GM19438 (cell line): ENCODE measurements around the gene KIAA2012.

Source experiments
- ATAC-seq: cut with Tn5 transposase; IDR thresholded peaks from one replicate; pipeline ENCODE4 v1.9.1; 2021; ENCODE audit warnings: low read depth; ENCODE audit not compliant: unreplicated experiment

KIAA2012 gene

DNA sequence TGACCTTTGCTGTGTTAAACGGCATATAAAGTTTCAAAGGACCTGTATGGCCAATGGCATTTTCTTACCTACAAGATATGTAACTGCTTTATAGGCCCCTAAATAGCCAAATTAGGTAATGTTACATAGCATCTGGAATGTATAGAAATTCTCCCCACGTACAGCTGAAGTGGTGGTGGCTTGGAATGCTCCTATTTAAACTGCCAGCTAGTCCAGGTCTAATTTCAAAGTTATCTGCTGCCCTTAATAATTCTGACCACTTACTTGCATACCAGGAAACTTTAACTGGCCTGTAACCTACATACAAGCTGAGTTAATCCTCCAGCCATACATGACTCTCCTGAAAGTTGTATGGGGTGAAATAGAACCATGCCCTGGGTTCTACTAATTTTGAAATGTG is 1.3 kb downstream of the KIAA2012 start:
- ATAC-seq, result no peak

DNA sequence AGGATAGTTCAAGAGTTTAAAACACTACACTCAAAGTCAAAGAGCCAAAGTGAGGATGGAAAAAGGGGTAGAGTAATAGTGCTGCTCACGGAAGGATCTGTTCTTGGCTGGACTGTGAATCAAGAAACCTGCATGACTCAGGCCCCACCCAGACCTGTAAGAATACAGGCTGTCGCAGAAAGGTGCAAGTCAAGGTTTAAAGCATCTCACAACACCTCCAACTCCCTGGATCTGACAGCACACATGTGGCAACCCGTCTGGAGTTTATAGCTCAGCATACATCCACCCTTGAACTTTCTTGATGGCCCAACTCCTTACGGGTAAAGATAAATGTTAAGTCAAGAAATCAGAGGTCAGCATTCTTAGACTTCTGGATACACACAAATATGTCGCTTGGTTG is 6.3 kb downstream of the KIAA2012 start:
- ATAC-seq, result no peak

DNA sequence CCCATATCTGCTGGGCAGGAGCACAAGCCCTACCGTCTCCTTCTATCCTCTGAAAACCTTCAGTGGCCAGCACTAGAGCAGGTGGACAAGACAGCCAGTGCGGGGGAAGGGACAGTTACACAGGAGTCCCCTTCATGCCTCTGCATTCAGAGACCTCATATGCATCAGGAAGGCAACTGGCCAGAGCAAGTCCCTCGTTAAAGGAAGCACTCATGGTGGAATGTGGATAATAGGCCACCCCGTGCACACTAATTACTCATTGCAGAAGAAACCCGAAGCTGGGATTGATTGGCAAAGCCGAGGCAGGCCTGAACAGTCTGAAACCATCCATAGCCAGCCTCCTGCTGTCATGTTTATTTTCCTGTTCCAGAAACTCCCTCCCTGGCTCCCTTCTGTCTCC is 11.2 kb downstream of the KIAA2012 start:
- ATAC-seq, result no peak

DNA sequence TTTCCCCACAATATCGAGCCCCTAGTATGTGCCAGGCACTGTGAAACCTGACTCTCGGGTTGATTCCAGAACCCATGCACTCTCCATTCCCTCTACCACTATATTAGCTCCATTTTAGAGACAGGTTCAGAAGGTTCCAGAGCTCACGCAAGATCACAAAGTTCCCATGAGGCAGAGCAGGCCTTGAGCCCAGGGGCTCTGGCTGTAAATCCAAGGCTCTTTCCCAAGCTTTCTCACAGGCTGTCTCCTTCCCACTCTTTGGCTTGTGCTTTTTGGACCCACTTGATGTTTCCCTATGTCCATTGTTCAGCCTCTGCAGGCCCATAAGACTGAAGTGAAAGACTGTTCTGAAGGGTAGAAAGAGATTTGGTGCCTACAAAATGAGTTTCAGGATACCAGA is 15.7 kb downstream of the KIAA2012 start:
- no peak for ATAC-seq

DNA sequence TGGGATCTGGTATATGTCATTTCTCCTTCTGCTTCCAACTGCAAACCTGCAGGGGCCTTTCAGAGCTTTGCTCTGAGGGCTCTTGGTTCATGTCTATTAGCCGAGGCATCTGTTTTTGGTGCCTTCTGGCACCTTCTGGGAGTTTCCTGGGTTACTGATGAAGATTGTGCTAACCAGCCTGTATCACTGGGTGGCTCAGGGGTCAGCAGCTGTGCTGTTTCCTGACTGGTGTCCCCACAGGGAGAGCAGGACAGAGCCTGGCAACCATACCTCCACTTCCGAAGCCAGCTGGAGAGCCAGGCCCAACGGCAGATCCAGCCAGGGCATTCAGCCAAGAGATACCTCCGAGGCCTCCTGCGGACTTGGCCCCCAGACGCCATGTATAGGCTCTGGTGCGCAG is 17.5 kb downstream of the KIAA2012 start:
- ATAC-seq, result no peak

DNA sequence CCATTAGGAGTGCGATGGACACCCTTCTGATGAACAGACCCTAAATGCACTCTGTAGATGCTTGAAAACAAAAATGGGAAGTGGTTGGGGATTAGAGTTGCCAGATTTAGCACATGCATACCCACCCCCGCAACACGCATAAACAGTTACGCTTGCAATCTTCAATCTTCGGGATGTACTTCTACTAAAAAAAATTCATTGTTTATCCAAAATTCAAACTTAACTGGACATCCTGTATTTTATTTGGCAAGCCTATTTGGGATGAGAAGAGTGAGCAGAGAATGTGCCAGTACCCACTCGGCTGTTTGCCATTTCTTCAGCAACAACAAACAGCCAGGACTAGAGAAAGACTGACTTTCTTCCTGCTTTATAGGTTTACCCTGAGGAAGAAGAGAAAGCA is 18.4 kb downstream of the KIAA2012 start:
- ATAC-seq, result no peak

DNA sequence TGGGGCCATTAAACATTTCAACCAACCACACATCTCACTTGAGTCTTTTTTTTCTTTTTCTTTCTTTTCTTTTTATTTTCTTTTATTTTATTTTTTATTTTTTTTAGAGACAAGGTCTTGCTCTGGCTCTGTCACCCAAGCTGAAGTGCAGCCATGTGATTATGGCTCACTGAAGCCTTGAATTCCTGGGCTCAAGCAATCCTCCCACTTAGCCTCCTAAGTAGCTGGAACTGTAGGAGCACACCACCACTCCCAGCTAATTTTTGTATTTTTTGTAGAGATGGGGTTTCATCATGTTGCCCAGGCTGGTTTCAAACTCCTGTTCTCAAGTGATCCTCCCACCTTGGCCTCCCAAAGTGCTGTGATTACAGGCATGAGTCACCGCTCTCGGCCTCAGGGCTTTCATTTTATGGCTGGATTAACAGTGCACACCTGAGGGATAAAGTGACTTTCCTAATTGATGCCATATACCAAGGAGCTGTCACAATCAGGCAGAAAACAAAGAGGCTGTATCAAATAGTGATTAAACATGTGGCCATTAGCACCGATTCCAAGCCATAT is 21.5 kb downstream of the KIAA2012 start:
- no peak for ATAC-seq

DNA sequence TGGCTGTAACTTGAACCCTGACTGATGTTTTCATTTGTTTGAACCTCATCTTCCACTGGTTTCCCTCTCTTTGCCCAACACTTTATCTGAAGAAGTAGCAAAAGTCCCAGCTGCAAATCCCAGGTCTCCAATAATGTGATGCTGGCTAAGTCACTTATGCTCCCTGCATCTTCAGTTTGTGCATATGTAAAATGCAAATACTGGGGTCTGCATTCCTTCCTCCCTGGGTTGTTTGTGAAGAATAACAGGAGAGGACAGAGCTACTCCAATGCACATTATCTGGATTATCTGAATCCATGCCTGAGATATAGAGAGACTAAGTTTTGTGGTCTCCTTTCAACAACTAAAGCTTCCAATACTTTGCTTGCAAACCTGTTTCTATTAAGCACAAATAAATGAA is 22.2 kb downstream of the KIAA2012 start:
- ATAC-seq, result no peak

DNA sequence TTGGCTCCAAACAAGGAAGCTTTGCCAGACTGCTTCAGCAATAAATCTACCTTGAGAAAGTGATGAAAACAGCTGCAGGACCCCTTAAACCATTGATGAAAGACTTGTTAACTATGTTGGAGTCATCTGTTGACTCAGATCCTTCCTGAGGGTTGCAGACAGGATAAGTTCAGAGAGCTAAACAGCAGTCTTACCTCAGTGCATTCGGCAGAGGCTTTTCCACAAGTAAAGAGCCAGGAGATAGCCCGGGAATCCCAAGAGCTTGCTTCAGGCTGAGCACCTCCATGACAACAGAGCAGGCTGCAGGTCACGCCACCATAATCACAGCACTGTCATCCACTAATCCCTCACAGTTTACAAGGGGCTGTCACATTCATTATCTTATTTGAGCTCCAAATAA is 23.7 kb downstream of the KIAA2012 start:
- no peak for ATAC-seq

DNA sequence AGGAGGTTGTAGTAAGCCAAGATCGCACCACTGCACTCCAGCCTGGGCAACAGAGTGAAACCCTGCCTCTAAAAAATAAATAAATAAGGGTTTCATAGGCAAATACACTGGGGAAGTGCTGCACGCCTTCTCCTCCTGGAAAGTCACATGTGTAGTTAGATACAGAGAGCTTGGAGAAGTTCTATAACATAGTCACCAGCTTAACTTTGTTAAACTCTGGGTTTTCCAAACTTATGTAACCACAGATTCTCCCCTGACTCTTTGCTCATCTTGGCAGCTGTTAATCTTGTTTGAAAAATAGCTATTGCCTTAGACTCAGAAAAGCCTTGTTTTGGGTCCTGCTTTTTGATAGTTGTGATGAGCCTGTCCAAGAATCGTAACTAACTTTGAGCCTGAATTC is 25.2 kb downstream of the KIAA2012 start:
- no peak for ATAC-seq

DNA sequence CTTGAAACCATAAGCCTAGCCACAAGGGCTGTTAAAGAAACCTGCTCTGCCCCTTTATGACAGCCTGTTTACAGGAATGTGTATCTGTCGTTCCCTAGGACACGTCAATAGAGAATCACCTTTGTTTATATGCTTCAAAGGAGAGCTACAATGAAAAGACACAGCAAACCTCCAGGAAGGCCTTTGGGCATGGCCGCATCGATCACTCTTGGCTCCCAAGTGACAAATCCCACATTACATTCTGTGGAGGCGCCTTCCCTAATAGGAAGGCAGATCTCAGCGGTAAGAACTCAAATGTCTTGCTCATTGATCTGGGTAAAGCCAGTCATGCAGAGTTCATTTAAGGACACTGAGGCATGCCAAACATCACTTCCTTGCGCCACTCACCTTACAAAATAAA is 26.5 kb downstream of the KIAA2012 start:
- ATAC-seq, result no peak

DNA sequence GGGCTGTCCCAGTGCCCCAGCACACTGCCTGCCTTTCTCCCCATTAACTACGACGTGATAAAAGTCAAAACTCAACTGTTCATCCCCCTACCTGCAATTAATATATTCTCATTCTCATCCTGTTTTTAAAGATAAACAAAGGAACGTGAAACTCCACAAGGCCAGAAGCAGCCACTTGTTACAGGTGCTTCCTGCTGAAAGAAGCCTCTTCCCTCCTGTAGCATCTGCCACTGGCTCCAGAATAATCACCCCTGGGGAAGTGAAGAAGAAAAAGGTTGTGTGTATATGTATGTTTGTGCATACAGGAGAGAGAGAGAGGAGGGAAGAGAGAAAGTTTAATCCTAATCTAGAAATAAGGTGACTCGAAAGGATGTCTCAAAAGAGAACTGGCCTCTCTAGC is 27.1 kb downstream of the KIAA2012 start:
- ATAC-seq, result no peak

DNA sequence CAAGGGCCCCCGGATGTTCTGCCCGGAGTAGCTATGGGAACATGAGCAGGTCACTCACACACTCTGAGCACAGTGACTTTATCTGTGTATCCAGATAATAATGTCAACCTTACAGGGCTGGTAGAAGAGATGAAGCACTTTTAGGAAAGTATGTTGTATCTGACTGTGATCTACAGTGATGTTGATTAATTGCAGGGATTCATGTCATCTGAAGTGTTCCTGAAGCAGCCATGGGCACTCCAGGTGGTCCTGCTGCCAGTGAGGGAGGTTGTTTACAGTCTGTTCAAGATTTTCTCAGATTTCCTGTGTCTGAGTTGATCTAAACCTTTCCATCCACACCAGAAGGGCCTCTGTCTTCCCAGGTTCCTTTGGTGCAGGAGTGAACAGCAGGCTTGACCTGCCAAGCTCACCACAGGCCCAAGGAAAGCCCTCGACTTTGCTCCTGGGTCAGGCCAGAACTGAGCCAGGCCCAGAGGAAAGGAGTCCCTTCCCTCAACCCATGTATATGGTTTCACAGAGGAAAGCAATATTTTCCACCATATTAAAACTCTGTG is 28.0 kb downstream of the KIAA2012 start:
- ATAC-seq, result no peak

DNA sequence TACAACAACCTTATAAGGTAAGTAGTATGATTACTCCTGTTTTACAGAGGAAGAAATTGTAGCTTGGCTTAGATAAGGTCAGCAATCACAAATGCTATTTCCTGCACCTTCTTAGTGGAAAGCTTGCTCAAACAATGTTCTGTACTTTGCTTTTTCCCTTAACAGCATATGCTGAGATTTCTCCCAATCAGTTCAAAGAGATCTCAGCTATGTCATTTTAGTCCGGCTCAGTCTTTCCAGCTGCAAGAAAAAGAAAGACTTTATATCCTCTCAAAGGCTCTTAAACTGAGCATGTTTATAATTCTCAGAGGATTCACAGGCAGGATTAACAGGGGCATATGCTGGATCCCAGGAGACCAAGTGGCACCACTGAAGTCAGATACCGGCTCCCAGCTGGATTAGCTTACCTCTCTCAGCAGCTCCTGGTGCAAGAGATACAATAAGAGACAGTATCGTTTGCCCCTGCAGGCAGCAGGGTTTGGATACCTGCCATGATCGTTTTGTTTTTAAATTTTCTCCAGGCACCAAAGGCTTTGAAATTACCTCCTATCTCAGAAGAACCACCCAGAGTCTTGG is 29.5 kb downstream of the KIAA2012 start:
- no peak for ATAC-seq

DNA sequence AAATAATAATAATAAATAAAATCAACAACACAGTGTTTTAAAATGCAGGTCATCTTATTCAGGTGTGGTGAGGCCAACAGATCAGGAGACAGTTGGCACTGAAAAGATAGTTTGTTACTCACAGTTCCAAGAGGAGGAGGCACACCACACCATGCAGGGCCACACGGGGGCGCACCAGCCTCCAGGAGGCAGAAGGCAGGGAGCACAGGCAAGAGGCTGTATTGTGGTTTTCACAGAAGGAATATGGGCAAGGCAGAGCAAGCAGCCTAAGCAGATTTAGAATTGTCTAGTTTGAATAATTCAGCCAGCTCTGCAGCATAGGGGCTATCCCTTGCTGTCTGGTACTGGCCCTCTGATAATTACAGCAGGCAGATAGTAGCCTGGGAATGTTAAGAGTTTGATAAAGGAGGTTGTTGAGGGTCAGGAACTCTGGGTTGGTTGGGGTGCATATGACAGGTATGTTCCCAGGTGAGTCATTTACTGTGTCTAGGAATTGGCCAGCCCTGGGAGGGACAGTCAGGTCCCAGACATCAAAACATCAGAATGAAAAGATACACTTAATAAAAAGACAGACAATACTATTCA is 31.3 kb downstream of the KIAA2012 start:
- no peak for ATAC-seq

DNA sequence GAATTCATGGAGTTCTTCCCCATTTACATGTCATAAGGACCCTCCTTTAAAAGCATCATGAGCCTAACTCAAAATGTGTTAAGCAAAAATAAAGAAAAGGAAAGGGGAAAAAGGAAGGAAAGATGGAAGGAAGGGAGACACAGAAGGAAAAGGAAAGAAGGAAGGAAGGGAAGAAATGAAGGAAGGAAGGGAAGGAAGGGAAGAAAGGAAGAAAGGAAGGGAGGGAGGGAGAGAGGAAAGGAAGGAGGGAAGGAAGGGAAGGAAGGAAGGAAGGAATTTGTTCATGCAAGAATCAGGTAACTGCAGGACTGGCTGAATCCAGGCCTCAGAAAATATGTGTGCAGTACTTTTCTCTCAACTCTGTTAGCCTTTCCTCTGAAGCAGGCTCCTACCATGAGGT is 32.0 kb downstream of the KIAA2012 start:
- ATAC-seq, result no peak

DNA sequence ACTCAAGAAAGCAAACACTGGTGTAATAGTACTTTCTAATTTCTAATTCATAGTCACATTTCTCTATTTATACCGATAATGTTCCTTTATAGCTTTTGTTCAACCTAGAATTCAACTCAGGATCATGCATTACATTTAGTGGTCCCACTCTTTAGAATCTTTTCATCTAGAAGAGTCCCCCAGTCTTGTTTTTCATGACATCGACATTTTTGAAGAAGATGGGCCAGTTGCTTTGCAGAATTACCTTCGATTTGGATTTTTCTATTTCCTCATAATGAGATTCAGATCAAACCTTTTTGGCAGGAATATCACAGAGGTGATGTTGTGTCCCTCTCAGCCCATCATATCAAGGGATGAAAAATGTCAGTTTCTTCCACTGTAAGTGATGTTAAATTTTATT is 35.3 kb downstream of the KIAA2012 start:
- ATAC-seq, result no peak

DNA sequence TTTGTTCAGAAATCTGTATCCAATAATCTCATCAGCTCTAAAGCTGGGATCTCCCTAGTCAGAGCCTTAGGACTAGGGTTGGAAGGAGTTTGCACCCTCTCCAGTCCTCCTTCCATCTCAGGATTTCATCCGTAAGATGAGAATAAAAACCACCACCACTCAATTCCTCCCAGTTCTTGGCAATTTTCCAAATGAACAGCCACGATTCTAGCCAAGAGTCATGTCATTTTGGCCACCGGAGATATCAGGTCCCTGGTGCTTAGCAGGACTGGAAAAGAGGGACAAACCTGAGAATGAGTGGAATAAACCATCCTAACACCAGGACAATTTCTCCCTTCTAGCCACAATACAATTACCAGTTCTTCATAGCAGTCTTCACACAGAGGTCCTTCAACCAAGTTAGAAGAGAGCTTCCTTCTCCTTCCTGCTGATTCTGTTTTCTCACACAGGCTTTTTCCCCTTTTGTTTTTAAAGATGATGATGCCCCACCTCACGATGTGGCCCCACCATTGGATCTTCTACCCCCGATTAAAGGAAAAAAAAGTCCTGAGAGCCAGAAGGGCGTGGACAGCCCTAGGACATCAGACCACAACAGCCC is 36.2 kb downstream of the KIAA2012 start:
- ATAC-seq, result no peak

DNA sequence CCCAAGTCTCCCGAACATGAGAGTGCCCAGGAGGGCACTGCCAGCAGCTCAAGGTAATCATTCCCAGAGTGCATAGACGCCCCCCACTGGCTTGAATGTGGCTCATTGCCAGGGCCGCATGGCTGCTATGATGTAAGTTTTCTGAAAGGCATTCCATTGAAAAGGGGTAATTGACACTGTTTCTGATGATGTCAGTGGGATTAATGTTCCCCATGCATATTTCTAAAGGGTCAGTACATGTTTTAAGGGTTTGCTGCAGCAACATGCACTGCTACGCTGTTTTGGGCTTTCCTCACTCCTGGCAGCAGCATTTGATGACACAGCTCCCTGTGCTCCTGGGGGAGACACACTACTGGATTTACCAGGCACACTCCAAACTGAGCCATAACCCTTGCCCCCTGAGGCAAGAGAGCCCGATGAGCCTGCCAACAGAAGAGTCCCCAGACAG is 36.7 kb downstream of the KIAA2012 start:
- ATAC-seq, result no peak

DNA sequence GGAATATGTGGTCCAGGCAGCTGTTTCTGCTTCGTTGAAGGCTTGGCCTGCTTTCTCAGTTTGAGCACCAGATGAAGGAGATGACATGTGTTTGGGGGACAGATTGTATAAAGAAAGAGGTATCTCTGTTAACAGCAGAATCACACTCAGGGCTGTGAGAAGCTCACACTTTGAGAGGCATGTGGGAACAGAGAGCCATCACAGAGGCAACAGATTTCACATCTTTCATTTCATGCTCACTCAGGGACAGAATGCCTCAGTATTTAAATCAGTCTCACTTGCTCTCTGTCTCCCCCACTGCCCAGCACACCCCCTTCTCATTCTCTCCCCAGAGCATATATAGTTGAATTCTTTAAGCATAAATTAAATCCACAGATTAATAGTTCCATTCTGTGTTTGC is 37.4 kb downstream of the KIAA2012 start:
- ATAC-seq, result no peak

DNA sequence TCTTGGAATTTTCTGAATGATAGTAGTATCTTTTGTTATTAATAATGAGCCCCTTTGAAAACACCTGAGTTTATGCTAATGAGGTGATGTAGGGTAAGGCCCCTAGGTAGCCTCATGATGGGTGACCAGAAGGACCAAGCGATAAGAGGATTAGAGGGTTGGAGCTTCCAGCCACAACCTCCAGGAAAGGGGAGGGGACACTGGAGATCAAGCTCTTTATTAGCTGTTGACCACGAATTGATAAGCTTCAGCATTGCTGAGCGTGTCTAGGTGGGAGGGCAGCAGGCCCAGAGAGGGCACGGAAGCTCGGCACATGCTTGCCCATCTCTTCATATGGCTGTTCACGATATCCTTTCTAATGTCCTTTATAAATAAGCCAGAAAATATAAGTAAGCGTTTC is 39.0 kb downstream of the KIAA2012 start:
- no peak for ATAC-seq

DNA sequence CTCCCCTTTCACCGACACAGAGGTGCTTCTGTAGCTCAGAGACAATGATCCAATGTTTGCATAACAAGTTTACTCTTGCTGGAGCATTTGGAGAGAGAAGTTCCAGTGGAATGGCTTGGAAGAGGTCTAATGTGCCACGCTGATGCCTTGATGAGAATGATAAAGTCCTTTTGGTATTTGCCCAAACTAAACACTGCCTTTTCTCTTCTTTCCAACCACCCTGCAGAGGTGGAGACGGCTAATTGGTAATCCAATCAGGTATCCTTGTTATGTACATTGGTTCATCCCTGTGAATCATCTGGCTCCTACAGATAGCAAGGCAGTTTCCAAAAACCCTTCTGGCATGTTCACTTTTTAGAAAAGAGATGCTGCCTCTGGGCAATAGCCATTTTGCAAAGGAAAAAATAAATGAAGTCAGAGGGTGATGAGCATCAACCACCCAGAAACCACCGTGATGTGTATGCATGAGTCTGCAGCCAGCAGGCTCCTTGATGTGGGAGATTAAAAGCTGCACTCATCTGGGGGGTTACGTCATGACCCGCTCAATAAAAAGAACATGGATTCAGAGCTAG is 40.6 kb downstream of the KIAA2012 start:
- no peak for ATAC-seq
